Raji (cell line): ENCODE measurements around the gene OR51A4.
"Not testable (repeated sequence)": the region's sequence is repeated elsewhere in the genome, so short reads cannot be mapped to it uniquely, and the experiment has no call there.

ENCODE experiments used
- POLR2A ChIP-seq: IDR thresholded peaks from 2 replicates; pipeline ENCODE4 v1.6.1; 2011; ENCODE audit warnings: low read depth, low read length, control low read depth; ENCODE audit not compliant: insufficient read depth

OR51A4 gene, protein sequence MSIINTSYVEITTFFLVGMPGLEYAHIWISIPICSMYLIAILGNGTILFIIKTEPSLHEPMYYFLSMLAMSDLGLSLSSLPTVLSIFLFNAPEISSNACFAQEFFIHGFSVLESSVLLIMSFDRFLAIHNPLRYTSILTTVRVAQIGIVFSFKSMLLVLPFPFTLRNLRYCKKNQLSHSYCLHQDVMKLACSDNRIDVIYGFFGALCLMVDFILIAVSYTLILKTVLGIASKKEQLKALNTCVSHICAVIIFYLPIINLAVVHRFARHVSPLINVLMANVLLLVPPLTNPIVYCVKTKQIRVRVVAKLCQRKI

DNA sequence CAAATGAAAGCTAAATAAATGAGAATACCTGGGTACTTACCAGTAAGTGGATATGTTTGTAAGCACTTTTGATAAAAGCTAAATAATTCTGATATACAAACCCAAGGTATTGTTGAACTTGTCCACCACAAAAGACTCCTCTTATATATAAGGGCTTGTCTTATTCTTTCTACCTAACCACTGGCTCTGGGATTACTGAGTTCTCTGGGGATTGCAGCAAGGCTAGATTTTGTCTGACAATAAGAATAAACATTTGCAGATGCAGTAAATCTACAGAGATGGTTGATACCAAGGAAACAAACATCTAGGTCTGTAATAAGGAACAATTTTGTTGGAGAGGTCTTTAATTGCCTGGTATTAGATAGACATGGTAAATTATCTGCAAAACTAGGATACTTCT, at the start of gene OR51A4:
OR51A4 (minus strand) TSS at position 101 of the 400 bp plus-strand sequence. CDS start 505 bp downstream, outside the sequence.
- TF ChIP-seq POLR2A, result no peak

- no peak for TF ChIP-seq POLR2A
Observed at GRCh38 chr11:4994551-4994950, 47.1 kb upstream of the OR51A4 start, which contains the start of gene OR51L1. Gene OR51L1 (plus strand): TSS chr11:4994851. CDS start chr11:4998983, 4,132 bp downstream.

- TF ChIP-seq POLR2A, result no peak
Observed at GRCh38 chr11:4991060-4991459, 43.7 kb upstream of the OR51A4 start.

- TF ChIP-seq POLR2A, result no peak
Observed at GRCh38 chr11:4983841-4984240, 36.4 kb upstream of the OR51A4 start.

DNA sequence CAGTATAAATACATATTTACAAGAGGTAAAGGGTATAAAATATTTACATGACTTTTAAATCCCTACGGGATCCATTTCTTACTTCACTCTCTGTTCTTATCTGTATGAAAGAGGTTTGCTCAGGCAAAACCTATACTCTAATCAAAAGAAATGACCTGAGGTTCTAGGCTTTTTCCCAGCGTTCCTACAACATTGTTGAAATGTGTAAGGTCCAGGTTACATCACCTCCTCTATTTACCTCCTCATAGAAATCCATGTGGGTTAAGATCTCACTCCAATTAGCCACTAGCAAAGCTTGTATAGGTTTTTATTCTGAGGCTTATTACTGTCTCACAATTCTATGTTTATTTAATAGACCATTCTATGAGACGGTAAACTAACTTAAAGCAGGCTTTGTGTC, 35.3 kb upstream of the OR51A4 start:
- no peak for TF ChIP-seq POLR2A

- TF ChIP-seq POLR2A, result no peak
Observed at GRCh38 chr11:4979036-4979435, 31.6 kb upstream of the OR51A4 start.

DNA sequence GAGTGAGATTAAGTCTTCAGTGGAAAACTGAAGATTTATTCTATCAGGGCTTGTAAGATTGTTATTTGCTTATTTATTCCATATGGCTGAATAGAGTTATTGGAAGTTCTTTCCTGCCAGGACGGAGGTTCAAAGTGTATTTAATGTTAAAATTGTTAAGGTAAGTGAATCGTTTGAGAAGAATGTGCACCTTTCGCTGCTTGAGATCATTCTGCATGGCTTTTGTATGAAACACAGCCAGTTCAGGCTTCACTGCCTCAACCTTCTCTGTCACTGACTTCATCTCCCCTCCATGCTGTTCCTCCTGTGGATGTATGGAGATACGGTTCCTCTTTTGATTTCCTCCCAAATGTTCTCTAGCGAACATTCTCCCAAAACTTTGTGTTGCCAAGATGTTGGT, 28.0 kb upstream of the OR51A4 start:
- TF ChIP-seq POLR2A, result no peak

DNA sequence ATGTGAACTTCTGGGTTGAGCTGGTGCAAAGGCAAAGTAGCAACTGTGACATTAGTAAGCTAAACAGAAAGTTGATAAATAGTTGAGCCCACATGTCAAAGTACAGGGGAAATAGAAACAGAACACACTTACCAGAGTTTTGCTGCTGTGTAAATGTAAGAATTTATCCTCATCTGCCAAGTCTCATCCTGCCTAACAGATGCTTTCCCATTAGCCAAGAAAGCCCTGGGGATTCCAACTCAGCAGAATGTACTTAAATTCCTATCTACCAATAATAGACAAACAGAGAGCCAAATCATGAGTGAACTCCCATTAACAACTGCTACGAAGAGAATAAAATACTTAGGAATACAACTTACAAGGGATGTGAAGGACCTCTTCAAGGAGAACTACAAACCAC, 15.4 kb upstream of the OR51A4 start:
- TF ChIP-seq POLR2A, result no peak

GRCh38 chr11:4960877-4961276, 13.5 kb upstream of the OR51A4 start:
- TF ChIP-seq POLR2A, result no peak

DNA sequence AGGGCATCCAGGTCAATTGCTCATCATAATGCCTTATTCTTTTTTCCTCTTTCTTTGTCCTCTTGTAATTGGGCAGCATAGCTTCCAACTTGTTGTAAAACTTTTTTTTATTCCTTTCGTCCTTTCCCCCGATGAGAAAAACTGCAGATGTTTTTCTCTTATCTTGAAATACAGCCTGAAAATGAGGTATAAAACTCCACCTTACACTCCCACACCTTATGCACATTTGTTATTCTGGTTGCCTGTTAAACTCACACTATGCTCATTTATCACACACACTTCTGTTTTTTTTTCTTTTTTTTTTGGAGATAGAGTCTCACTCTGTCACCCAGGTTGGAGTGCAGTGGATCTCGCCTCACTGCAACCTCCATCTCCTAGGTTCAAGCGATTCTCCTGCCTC, 10.0 kb upstream of the OR51A4 start:
- TF ChIP-seq POLR2A, result no peak

- not testable (repeated sequence) for TF ChIP-seq POLR2A
Observed at GRCh38 chr11:4955613-4956012, 8.2 kb upstream of the OR51A4 start, which contains the start of gene OR51A2. Gene OR51A2 (minus strand): TSS chr11:4955713. CDS start chr11:4955713, 0 bp downstream.

DNA sequence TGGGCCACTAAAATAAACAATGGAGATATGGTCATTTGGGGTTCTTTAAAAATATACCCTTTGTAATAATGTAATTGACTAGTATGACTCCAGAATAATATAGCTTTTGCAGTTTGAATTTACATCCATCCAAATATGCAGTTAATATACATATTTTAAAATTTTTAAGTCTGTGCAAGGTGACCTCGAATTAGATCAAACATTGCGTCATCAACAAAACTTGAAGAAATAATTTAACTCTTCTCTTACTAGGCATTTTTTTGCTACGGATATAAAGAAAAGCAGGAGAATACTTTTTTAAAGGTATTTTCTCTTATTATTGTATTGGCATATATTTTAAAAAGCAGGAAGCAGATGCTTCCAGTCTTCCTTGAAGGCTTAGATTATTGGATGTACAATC, 10.7 kb downstream of the OR51A4 start:
- no peak for TF ChIP-seq POLR2A

GRCh38 chr11:4932751-4933150, 14.7 kb downstream of the OR51A4 start:
- TF ChIP-seq POLR2A, result no peak

- TF ChIP-seq POLR2A, result no peak
Observed at GRCh38 chr11:4926608-4927007, 20.8 kb downstream of the OR51A4 start.

GRCh38 chr11:4924239-4924638, 23.2 kb downstream of the OR51A4 start, which contains the start of gene OR51G1:
Gene OR51G1 (minus strand): TSS chr11:4924339. CDS start chr11:4924339, 0 bp downstream.
- TF ChIP-seq POLR2A, result no peak

DNA sequence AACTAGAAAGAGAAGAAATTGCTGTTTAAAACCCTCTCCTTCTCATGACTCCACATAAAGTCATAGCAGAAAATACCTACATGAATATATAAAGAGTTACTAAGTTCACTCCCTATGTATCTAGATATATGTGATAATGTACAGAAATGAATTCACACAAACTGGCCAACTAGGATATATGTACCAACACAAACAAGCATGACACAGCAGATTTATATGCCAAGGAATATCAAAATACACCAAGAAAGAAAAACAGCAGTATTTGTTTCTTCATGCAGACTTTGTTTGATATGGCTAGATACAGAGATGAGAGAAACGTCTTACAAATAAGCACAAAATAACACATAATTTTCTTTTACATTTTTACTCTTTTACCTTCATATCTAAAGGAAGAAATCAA, 25.1 kb downstream of the OR51A4 start:
- no peak for TF ChIP-seq POLR2A

DNA sequence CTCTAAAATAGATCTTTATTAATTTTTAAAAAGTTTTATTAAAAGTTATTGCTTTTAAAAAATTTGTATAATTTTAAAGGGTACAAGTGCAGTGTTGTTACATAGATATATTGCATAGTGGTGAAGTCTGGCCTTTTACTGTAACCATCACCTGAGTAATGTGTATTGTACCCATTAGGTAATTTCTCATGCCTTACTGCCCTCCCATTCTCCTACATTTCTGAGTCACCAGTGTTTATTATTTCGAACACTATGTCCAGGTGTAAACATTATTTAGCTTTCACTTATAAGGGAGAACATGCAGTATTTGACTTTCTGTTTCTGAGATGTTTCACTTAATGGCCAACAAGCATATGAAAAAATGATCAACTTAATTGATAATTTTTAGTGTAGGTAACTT, 25.6 kb downstream of the OR51A4 start:
- TF ChIP-seq POLR2A, result no peak
